Adrenal gland (tissue), 5 donors: ENCODE data around the gene ENPP3.

Source experiments
- CTCF ChIP-seq, 6 experiments: fragments of 450-650 bp in 4 of 6; fragments of 200-600 bp in 2 of 6; sonication (generic) in 1 of 6; IDR thresholded peaks; 1 replicate in 5 of 6; 2 replicates in 1 of 6; pipeline versions ENCODE4 v1.5.1 to v1.8.0; 2016 to 2021; ENCODE audit warnings: antibody characterized with exemption in 6 of 6, mild to moderate bottlenecking in 2 of 6, moderate library complexity in 1 of 6
- POLR2A ChIP-seq, 2 donors: fragments of 450-650 bp; IDR thresholded peaks; one replicate each; pipeline ENCODE4 v1.6.1; 2017; ENCODE audit warnings: antibody characterized with exemption in 2 of 2, mild to moderate bottlenecking in 2 of 2, moderate library complexity in 1 of 2
- donor health status: DM: no; HTN: no; CAD: no.

- TF ChIP-seq CTCF (IDR thresholded peaks at IDR 0.05) (no peak), POLR2A (IDR thresholded peaks at IDR 0.05) (no peak)
These were observed 3.0 kb downstream of the ENPP3 start for GRCh38 chr6:131640100-131640499.
